WTC11 (cell line): Measurements from ENCODE around the gene GSTT4.

ENCODE experiments used
- CTCF ChIP-seq: fragments of 200-600 bp; IDR thresholded peaks from 2 replicates; pipeline ENCODE4 v1.8.0; 2022; ENCODE audit warnings: antibody characterized with exemption
- NFYB ChIP-seq: sonication (generic); formaldehyde crosslinking; conservative IDR thresholded peaks from 2 replicates; pipeline ENCODE4 v1.8.0; 2022; ENCODE audit warnings: low read depth, missing genetic modification reagents
- ZNF232 ChIP-seq: sonication (generic); formaldehyde crosslinking; IDR thresholded peaks from 2 replicates; pipeline ENCODE4 v1.8.0; 2022; ENCODE audit warnings: mild to moderate bottlenecking, missing genetic modification reagents

GRCh38 chr22:24046024-24046423 lies 40.8 kb upstream of the GSTT4 start:
- TF ChIP-seq ZNF232 (CRISPR knock-in tag) (no peak), CTCF (no peak), NFYB (no peak)
